OCI-LY1 (cell line): Measurements from ENCODE around the gene NAALAD2.
"Not testable (repeated sequence)": the region's sequence is repeated elsewhere in the genome, so short reads cannot be mapped to it uniquely, and the experiment has no call there.

Experiments
- CTCF ChIP-seq: fragments of 200-600 bp; sonication (generic), shearing (Covaris generic); IDR thresholded peaks from 2 replicates; pipeline ENCODE4 v1.5.1; 2017; ENCODE audit warnings: mild to moderate bottlenecking, antibody characterized with exemption, low read length, moderate library complexity, mixed read lengths
- EZH2 ChIP-seq: fragments of 200-600 bp; sonication (generic), shearing (Covaris generic); IDR thresholded peaks from 2 replicates; pipeline ENCODE4 v1.8.0; 2017; ENCODE audit warnings: borderline replicate concordance, mixed run types, mild to moderate bottlenecking, antibody characterized with exemption, low read length, moderate library complexity, mixed read lengths

GRCh38 chr11:90098261-90098660 lies 36.2 kb upstream of the NAALAD2 start:
- not testable (repeated sequence) for TF ChIP-seq CTCF, EZH2
